ENCODE results near the gene MSRB3.

DNA sequence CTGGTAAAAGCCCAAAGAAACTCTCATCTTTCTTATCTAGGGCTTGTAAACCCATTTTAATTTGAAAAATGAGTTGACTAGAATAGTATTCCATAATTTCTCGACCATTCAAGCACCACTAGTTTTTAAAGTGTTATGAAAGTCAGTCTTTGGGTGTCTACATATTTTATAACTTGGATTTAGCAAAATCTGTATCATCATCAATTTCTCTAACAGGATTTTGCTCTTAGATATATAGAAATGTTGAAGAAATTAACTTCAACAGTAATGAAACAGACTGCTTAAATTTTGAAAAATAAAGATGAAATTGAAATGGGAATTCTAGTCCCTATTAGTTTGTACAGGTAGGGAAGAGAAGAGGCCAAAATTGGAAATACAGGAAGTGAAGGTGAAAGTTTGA, 32.8 kb downstream of the MSRB3 start:
- TF ChIP-seq CTCF (IDR thresholded peaks at IDR 0.05 in 8 of 11, conservative IDR thresholded peaks at IDR 0.05 in 3 of 11): no peak
- TF ChIP-seq POLR2AphosphoS5 (IDR thresholded peaks at IDR 0.05): no peak
